GM23338 (cell line): ENCODE measurements around the gene SYNE4.

Source experiments
- CREB1 ChIP-seq: fragments of 250-450 bp; sonication (Bioruptor Pico); IDR thresholded peaks from 2 replicates; pipeline ENCODE4 v1.5.0; 2020; ENCODE audit warnings: low read depth, mild to moderate bottlenecking, moderate library complexity
- CTCF ChIP-seq, 2 experiments: fragments of 200-600 bp in 1 of 2; sonication (generic) in 1 of 2; conservative IDR thresholded peaks; 2 replicates each; pipeline versions ENCODE4 v1.5.1 to v1.6.1; 2016 to 2017; ENCODE audit warnings: antibody characterized with exemption in 2 of 2, low read depth in 2 of 2, mild to moderate bottlenecking in 2 of 2, moderate library complexity in 1 of 2
- EZH2 ChIP-seq: fragments of 200-600 bp; sonication (generic); IDR thresholded peaks from one replicate; pipeline ENCODE4 v1.8.0; 2017; ENCODE audit warnings: antibody characterized with exemption, mild to moderate bottlenecking, low read depth; ENCODE audit not compliant: unreplicated experiment
- EZH2phosphoT487 ChIP-seq: fragments of 200-600 bp; sonication (generic); IDR thresholded peaks from one replicate; pipeline ENCODE4 v1.8.1; 2018; ENCODE audit warnings: antibody characterized with exemption; ENCODE audit not compliant: unreplicated experiment
- JUNB ChIP-seq: IDR thresholded peaks from one replicate; pipeline ENCODE4 v1.6.1; 2016; ENCODE audit warnings: antibody characterized with exemption; ENCODE audit not compliant: unreplicated experiment
- POLR2AphosphoS5 ChIP-seq: IDR thresholded peaks from 2 replicates; pipeline ENCODE4 v1.6.1; 2016; ENCODE audit warnings: antibody characterized with exemption, low read depth
- REST ChIP-seq: IDR thresholded peaks from one replicate; pipeline ENCODE4 v1.6.1; 2018; ENCODE audit warnings: antibody characterized with exemption; ENCODE audit not compliant: unreplicated experiment
- ZNF331 ChIP-seq: fragments of 250-450 bp; sonication (Bioruptor Pico); IDR thresholded peaks from 2 replicates; pipeline ENCODE4 v1.5.0; 2020; ENCODE audit warnings: low read depth, mild to moderate bottlenecking, moderate library complexity

GRCh38 chr19:36013280-36014011 is 4.8 kb upstream of the SYNE4 start:
- TF ChIP-seq CTCF (conservative IDR thresholded peaks at IDR 0.05; ENCODE audit: low read depth in 2 of 2) (no peak), ZNF331 (CRISPR knock-in tag) (no peak), POLR2AphosphoS5 (no peak), EZH2 (no peak), CREB1 (CRISPR knock-in tag) (no peak), JUNB (no peak), EZH2phosphoT487 (no peak), REST (no peak)
